Keratinocyte (primary cell): ENCODE measurements around the gene SLC38A3. TPM values are rescaled to one million over a fixed set of nuclear protein-coding genes. Genes with fewer than 3 reads are reported as not detected.

Experiments used
- DNase-seq: peaks from one replicate; pipeline ENCODE4 v3.0.0-alpha.2; 2011; ENCODE audit warnings: low read depth, missing footprints, low spot score
- FAIRE-seq: peaks from 2 replicates; lab custom pipeline; 2011; peaks lifted over from hg19 to GRCh38; lab: Jason Lieb, UNC
- H2AFZ ChIP-seq: 2 replicates; pipeline ENCODE4 v1.6.0; 2012; ENCODE audit warnings: low read length, control low read depth, inconsistent platforms; ENCODE audit not compliant: control insufficient read depth
- H3K27ac ChIP-seq: 2 replicates; pipeline ENCODE4 v1.5.1; 2011; ENCODE audit warnings: low read length; ENCODE audit not compliant: control insufficient read depth, insufficient read depth
- H3K27me3 ChIP-seq: 3 replicates; pipeline ENCODE4 v1.6.0; 2011; ENCODE audit warnings: low read length; ENCODE audit not compliant: control insufficient read depth, insufficient read depth; ENCODE audit errors: extremely low read depth
- H3K36me3 ChIP-seq, 2 experiments: 2 replicates in 1 of 2; 3 replicates in 1 of 2; pipeline ENCODE4 v1.5.1; 2011; ENCODE audit warnings: low read length in 2 of 2, mild to moderate bottlenecking in 1 of 2; ENCODE audit not compliant: control insufficient read depth in 2 of 2, insufficient read depth in 2 of 2; ENCODE audit errors: extremely low read depth in 1 of 2
- H3K4me1 ChIP-seq: 3 replicates; pipeline ENCODE4 v1.5.1; 2011; ENCODE audit warnings: low read length; ENCODE audit not compliant: control insufficient read depth, insufficient read depth; ENCODE audit errors: extremely low read depth
- H3K4me2 ChIP-seq: 3 replicates; pipeline ENCODE4 v1.6.0; 2011; ENCODE audit warnings: low read depth, low read length; ENCODE audit not compliant: control insufficient read depth, insufficient read depth; ENCODE audit errors: extremely low read depth
- H3K4me3 ChIP-seq, 3 experiments: fragments of 200-600 bp in 1 of 3; sonication (generic) in 1 of 3; 2 replicates in 2 of 3; 3 replicates in 1 of 3; pipeline ENCODE4 v1.5.1; 2011 to 2016; ENCODE audit warnings: low read length in 3 of 3, mild to moderate bottlenecking in 3 of 3, control low read depth in 2 of 3, inconsistent platforms in 1 of 3, low read depth in 1 of 3, mixed read lengths in 1 of 3, mixed run types in 1 of 3, moderate library complexity in 1 of 3; ENCODE audit not compliant: control insufficient read depth in 2 of 3, insufficient read depth in 2 of 3; ENCODE audit errors: extremely low read depth in 1 of 3
- H3K79me2 ChIP-seq: 2 replicates; pipeline ENCODE4 v1.6.0; 2012; ENCODE audit warnings: low read length; ENCODE audit not compliant: control insufficient read depth, insufficient read depth
- H3K9ac ChIP-seq: 3 replicates; pipeline ENCODE4 v1.6.0; 2011; ENCODE audit warnings: low read length; ENCODE audit not compliant: control insufficient read depth, insufficient read depth; ENCODE audit errors: extremely low read depth
- H3K9me1 ChIP-seq: 3 replicates; pipeline ENCODE4 v1.6.0; 2011; ENCODE audit warnings: low read length; ENCODE audit not compliant: control insufficient read depth, insufficient read depth; ENCODE audit errors: extremely low read depth
- H3K9me3 ChIP-seq: 2 replicates; pipeline ENCODE4 v1.5.1; 2012; ENCODE audit warnings: low read depth, low read length; ENCODE audit not compliant: control insufficient read depth
- H4K20me1 ChIP-seq: 3 replicates; pipeline ENCODE4 v1.6.0; 2011; ENCODE audit warnings: low read length; ENCODE audit not compliant: control insufficient read depth, insufficient read depth; ENCODE audit errors: extremely low read depth
- EZH2 ChIP-seq: IDR thresholded peaks from one replicate; pipeline ENCODE4 v1.6.1; 2012; ENCODE audit warnings: inconsistent platforms, mild to moderate bottlenecking, low read length, moderate library complexity
- dilution Hi-C: fragments of 300-500 bp; cut with MboI; formaldehyde crosslinking; loops from one replicate; pipeline ENCODE4 v1.7.0; 2020; ENCODE audit warnings: low sequenced_read_pairs; ENCODE audit not compliant: extremely low pct_ligation_motif_present
- polyA plus RNA-seq, 5 experiments: library from polyadenylated mRNA; depleted of rRNA in 3 of 5; stranded (reverse) in 3 of 5; stranded (forward) in 1 of 5; unstranded in 1 of 5; fragments of >200 nt; gene quantifications; 1 replicate in 1 of 5; 2 replicates in 3 of 5; 3 replicates in 1 of 5; pipeline versions ENCODE4 v1.2.1 to v1.2.3, GENCODE V29; 2011 to 2012; ENCODE audit warnings: missing spikeins in 2 of 5, low read depth in 1 of 5, low replicate concordance in 1 of 5
- TF ChIP-seq, protein P1 (sequence below), 3 experiments: IDR thresholded peaks in 1 of 3; conservative IDR thresholded peaks in 1 of 3; optimal IDR thresholded peaks in 1 of 3; 2 replicates in 2 of 3; 3 replicates in 1 of 3; pipeline versions ENCODE3 to v1.5.1; 2011; ENCODE audit warnings: low read length in 3 of 3, mild to moderate bottlenecking in 3 of 3, moderate library complexity in 2 of 3, control low read depth in 1 of 3, inconsistent platforms in 1 of 3; ENCODE audit not compliant: insufficient read depth in 2 of 3; ENCODE audit errors: extremely low read depth in 1 of 3

Gene SLC38A3
- polyA plus RNA-seq, 1 donor (not counting 4 experiments of a cell fraction or from before 2014, with no cell fraction given): not detected

DNA sequence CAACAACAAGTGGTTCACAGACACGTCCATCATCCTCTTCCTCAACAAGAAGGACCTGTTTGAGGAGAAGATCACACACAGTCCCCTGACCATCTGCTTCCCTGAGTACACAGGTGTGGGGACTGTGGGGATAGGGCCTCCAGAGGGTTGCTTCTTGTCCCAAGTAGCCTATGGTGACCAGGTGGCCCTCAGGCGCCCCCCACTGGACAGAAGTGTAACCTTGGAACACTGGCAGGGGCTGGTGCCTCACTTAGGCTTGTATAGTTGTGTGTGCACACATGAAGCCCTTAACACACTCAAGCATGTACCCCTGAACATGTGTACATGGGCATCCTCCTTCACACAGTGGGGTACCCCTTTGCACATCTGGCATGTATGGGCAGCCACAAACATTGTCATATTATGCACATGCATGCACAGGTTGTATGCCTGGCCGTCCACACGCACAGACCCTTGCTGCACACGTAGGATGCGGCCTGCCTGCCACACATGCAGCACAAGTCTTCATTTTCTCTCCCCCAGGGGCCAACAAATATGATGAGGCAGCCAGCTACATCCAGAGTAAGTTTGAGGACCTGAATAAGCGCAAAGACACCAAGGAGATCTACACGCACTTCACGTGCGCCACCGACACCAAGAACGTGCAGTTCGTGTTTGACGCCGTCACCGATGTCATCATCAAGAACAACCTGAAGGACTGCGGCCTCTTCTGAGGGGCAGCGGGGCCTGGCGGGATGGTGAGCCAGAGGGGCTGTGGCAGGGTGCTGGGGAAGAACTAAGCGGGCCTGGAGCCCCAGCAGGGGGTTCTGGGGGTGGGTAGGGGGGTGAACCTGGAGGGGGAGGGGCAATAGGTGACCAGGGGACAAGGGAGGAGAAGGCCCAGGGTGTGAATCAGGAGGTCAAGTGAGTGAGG is 52.2 kb downstream of the SLC38A3 start:
- no peak for DNase-seq
- Histone ChIP-seq H3K9me1 (no peaks in the 10 kb centered on the region), H3K9me3 (no peaks in the 10 kb centered on the region), H3K4me1 (peaks cover 30% of the 10 kb centered on the region), H3K36me3 (peaks cover 23 to 33% of the 10 kb centered on the region in 2 experiments), H3K79me2 (peaks cover 10% of the 10 kb centered on the region), H2AFZ (no peak overlapping the region), H4K20me1 (no peaks in the 10 kb centered on the region), H3K9ac (no peak overlapping the region), H3K4me2 (no peak overlapping the region), H3K27ac (no peak overlapping the region), H3K27me3 (no peaks in the 10 kb centered on the region), H3K4me3 (no peak overlapping the region)
- dilution Hi-C loops: no loop called here
- FAIRE-seq: no peak
- no peak for TF ChIP-seq EZH2
- TF ChIP-seq, protein P1, sequence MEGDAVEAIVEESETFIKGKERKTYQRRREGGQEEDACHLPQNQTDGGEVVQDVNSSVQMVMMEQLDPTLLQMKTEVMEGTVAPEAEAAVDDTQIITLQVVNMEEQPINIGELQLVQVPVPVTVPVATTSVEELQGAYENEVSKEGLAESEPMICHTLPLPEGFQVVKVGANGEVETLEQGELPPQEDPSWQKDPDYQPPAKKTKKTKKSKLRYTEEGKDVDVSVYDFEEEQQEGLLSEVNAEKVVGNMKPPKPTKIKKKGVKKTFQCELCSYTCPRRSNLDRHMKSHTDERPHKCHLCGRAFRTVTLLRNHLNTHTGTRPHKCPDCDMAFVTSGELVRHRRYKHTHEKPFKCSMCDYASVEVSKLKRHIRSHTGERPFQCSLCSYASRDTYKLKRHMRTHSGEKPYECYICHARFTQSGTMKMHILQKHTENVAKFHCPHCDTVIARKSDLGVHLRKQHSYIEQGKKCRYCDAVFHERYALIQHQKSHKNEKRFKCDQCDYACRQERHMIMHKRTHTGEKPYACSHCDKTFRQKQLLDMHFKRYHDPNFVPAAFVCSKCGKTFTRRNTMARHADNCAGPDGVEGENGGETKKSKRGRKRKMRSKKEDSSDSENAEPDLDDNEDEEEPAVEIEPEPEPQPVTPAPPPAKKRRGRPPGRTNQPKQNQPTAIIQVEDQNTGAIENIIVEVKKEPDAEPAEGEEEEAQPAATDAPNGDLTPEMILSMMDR (optimal IDR thresholded peaks at IDR 0.05 in 1 of 3, IDR thresholded peaks at IDR 0.05 in 1 of 3, conservative IDR thresholded peaks at IDR 0.05 in 1 of 3; ENCODE audit: extremely low read depth in 1 of 3, insufficient read depth in 2 of 3, low read length in 3 of 3): peak in 2 of 3 experiments; percentile 49 to 63

GRCh38 chr3:50258029-50258680 is 53.1 kb downstream of the SLC38A3 start:
- no peak overlapping the region for H3K4me2 ChIP-seq
- dilution Hi-C loops: no loop called here
- no peak overlapping the region for H3K4me3 ChIP-seq
- no peaks in the 10 kb centered on the region for H3K9me3 ChIP-seq
- TF ChIP-seq EZH2: no peak
- TF ChIP-seq, protein P1 (optimal IDR thresholded peaks at IDR 0.05 in 1 of 3, IDR thresholded peaks at IDR 0.05 in 1 of 3, conservative IDR thresholded peaks at IDR 0.05 in 1 of 3; ENCODE audit: extremely low read depth in 1 of 3, insufficient read depth in 2 of 3, low read length in 3 of 3): no peak
- no peak for DNase-seq
- H3K9me1 ChIP-seq: no peaks in the 10 kb centered on the region
- peaks cover 30% of the 10 kb centered on the region for H3K4me1 ChIP-seq
- no peak overlapping the region for H3K27ac ChIP-seq
- FAIRE-seq: no peak
- no peak overlapping the region for H3K9ac ChIP-seq
- H3K79me2 ChIP-seq: peaks cover 4% of the 10 kb centered on the region
- H3K27me3 ChIP-seq: no peaks in the 10 kb centered on the region
- H3K36me3 ChIP-seq: peaks cover 21 to 26% of the 10 kb centered on the region in 2 experiments
- H4K20me1 ChIP-seq: no peaks in the 10 kb centered on the region
- no peak overlapping the region for H2AFZ ChIP-seq
